H9 (cell line): ENCODE results near the gene BCAS4. TPM values are rescaled to one million over a fixed set of nuclear protein-coding genes. Genes with fewer than 3 reads are reported as not detected.

ENCODE experiments used
- DNase-seq: peaks from one replicate; pipeline ENCODE4 v3.0.0-alpha.2; 2017
- H2AFZ ChIP-seq: one replicate; pipeline ENCODE4 v1.6.1; 2013; ENCODE audit warnings: mild to moderate bottlenecking, low read length, control low read depth, moderate library complexity
- H2AK5ac ChIP-seq: 2 replicates; pipeline ENCODE4 v1.6.1; 2013; ENCODE audit warnings: low read length, control low read depth, mixed read lengths; ENCODE audit not compliant: insufficient read length
- H2BK120ac ChIP-seq: one replicate; pipeline ENCODE4 v1.6.1; 2013; ENCODE audit warnings: low read depth, mild to moderate bottlenecking, low read length, control low read depth, inconsistent platforms; ENCODE audit not compliant: poor library complexity, severe bottlenecking
- H2BK12ac ChIP-seq: 2 replicates; pipeline ENCODE4 v1.6.1; 2013; ENCODE audit warnings: low read length, control low read depth, mixed read lengths, low read depth; ENCODE audit not compliant: insufficient read length
- H2BK15ac ChIP-seq: 2 replicates; pipeline ENCODE4 v1.6.1; 2013; ENCODE audit warnings: low read depth, low read length, control low read depth
- H2BK20ac ChIP-seq: one replicate; pipeline ENCODE4 v1.6.1; 2013; ENCODE audit warnings: low read depth, mild to moderate bottlenecking, low read length, control low read depth, inconsistent platforms; ENCODE audit not compliant: poor library complexity, severe bottlenecking
- H2BK5ac ChIP-seq: 2 replicates; pipeline ENCODE4 v1.6.1; 2013; ENCODE audit warnings: low read length, control low read depth, mixed read lengths; ENCODE audit not compliant: insufficient read length
- H3K14ac ChIP-seq: 2 replicates; pipeline ENCODE4 v1.6.1; 2013; ENCODE audit warnings: low read length, control low read depth; ENCODE audit not compliant: insufficient read depth
- H3K18ac ChIP-seq: 2 replicates; pipeline ENCODE4 v1.6.1; 2013; ENCODE audit warnings: low read depth, mild to moderate bottlenecking, mixed read lengths, low read length, control low read depth; ENCODE audit not compliant: insufficient read length
- H3K23ac ChIP-seq: 2 replicates; pipeline ENCODE4 v1.6.1; 2013; ENCODE audit warnings: low read length, control low read depth, mixed read lengths, low read depth; ENCODE audit not compliant: insufficient read length
- H3K23me2 ChIP-seq: 2 replicates; pipeline ENCODE4 v1.6.1; 2013; ENCODE audit warnings: low read depth, mild to moderate bottlenecking, mixed read lengths, low read length, control low read depth; ENCODE audit not compliant: insufficient read length, poor library complexity, severe bottlenecking
- H3K27ac ChIP-seq: 2 replicates; pipeline ENCODE4 v1.5.1; 2013; ENCODE audit warnings: low read length, control low read depth, mixed read lengths, low read depth; ENCODE audit not compliant: insufficient read length
- H3K27me3 ChIP-seq: 2 replicates; pipeline ENCODE4 v1.6.1; 2013; ENCODE audit warnings: low read length, control low read depth, inconsistent platforms; ENCODE audit not compliant: insufficient read depth
- H3K4ac ChIP-seq: 2 replicates; pipeline ENCODE4 v1.6.1; 2013; ENCODE audit warnings: low read depth, mild to moderate bottlenecking, control low read depth, inconsistent platforms, low read length, moderate library complexity
- H3K4me1 ChIP-seq: 2 replicates; pipeline ENCODE4 v1.6.1; 2013; ENCODE audit warnings: low read length, control low read depth, inconsistent platforms; ENCODE audit not compliant: insufficient read depth
- H3K4me2 ChIP-seq: 2 replicates; pipeline ENCODE4 v1.6.1; 2013; ENCODE audit warnings: low read length, control low read depth, mixed read lengths; ENCODE audit not compliant: insufficient read length, insufficient read depth
- H3K56ac ChIP-seq: 2 replicates; pipeline ENCODE4 v1.6.1; 2013; ENCODE audit warnings: low read depth, mild to moderate bottlenecking, mixed read lengths, low read length, control low read depth; ENCODE audit not compliant: insufficient read length
- H3K79me1 ChIP-seq: 2 replicates; pipeline ENCODE4 v1.6.1; 2013; ENCODE audit warnings: low read depth, mild to moderate bottlenecking, moderate library complexity, low read length, control low read depth, inconsistent platforms; ENCODE audit not compliant: insufficient read depth, poor library complexity, severe bottlenecking
- H3K79me2 ChIP-seq: 2 replicates; pipeline ENCODE4 v1.6.1; 2013; ENCODE audit warnings: low read length, control low read depth, inconsistent platforms; ENCODE audit not compliant: insufficient read depth
- H3K9ac ChIP-seq: 2 replicates; pipeline ENCODE4 v1.6.1; 2013; ENCODE audit warnings: low read length, control low read depth, mixed read lengths; ENCODE audit not compliant: insufficient read length; ENCODE audit errors: extremely low read depth
- H3K9me3 ChIP-seq: one replicate; pipeline ENCODE4 v1.6.1; 2013; ENCODE audit warnings: low read depth, low read length, inconsistent platforms; ENCODE audit not compliant: control insufficient read depth
- H3T11ph ChIP-seq: one replicate; pipeline ENCODE4 v1.6.1; 2013; ENCODE audit warnings: mild to moderate bottlenecking, low read length, control low read depth, inconsistent platforms
- H4K20me1 ChIP-seq: one replicate; pipeline ENCODE4 v1.6.1; 2013; ENCODE audit not compliant: control insufficient read depth, insufficient read length, insufficient read depth
- H4K5ac ChIP-seq: 2 replicates; pipeline ENCODE4 v1.6.1; 2013; ENCODE audit warnings: low read depth, mild to moderate bottlenecking, mixed read lengths, low read length, control low read depth; ENCODE audit not compliant: insufficient read length
- H4K8ac ChIP-seq: replicated peaks from 2 replicates; pipeline ENCODE4 v1.6.1; 2013; ENCODE audit warnings: low read length, control low read depth, mixed read lengths, low read depth; ENCODE audit not compliant: insufficient read length
- H4K91ac ChIP-seq: 2 replicates; pipeline ENCODE4 v1.6.1; 2013; ENCODE audit warnings: low read depth, mild to moderate bottlenecking, moderate library complexity, mixed read lengths, low read length, control low read depth; ENCODE audit not compliant: insufficient read length
- H3K27ac Mint-ChIP-seq, 3 experiments: 2 replicates in 2 of 3; 3 replicates in 1 of 3; pipeline ENCODE4 v1.8.0; 2020 to 2021; ENCODE audit warnings: mixed read lengths in 3 of 3, mild to moderate bottlenecking in 1 of 3, moderate library complexity in 1 of 3
- H3K27me3 Mint-ChIP-seq: 2 replicates; pipeline ENCODE4 v1.8.0; 2021; ENCODE audit warnings: low read depth, mild to moderate bottlenecking, moderate library complexity, mixed read lengths
- H3K36me3 Mint-ChIP-seq, 3 experiments: 2 replicates in 2 of 3; 3 replicates in 1 of 3; pipeline ENCODE4 v1.8.0; 2020 to 2021; ENCODE audit warnings: low read depth in 3 of 3, mixed read lengths in 3 of 3; ENCODE audit not compliant: insufficient read depth in 1 of 3
- H3K4me1 Mint-ChIP-seq, 2 experiments: 2 replicates each; pipeline ENCODE4 v1.8.0; 2020; ENCODE audit warnings: mixed read lengths in 2 of 2
- H3K4me3 Mint-ChIP-seq, 2 experiments: 2 replicates in 1 of 2; 3 replicates in 1 of 2; pipeline ENCODE4 v1.8.0; 2020 to 2021; ENCODE audit warnings: mild to moderate bottlenecking in 2 of 2, mixed read lengths in 2 of 2, moderate library complexity in 1 of 2
- H3K9me3 Mint-ChIP-seq, 2 experiments: 2 replicates in 1 of 2; 3 replicates in 1 of 2; pipeline ENCODE4 v1.8.0; 2020; ENCODE audit warnings: mild to moderate bottlenecking in 2 of 2, mixed read lengths in 2 of 2, moderate library complexity in 1 of 2
- CTCF ChIP-seq: fragments of 200-600 bp; sonication (generic); conservative IDR thresholded peaks from 3 replicates; pipeline ENCODE4 v1.8.0; 2021; ENCODE audit warnings: antibody characterized with exemption, mild to moderate bottlenecking
- WGBS: extraction: QIAGEN DNeasy Blood & Tissue Kit; methylation state at CpG from one replicate; pipeline ENCODE4 v1.1.7; 2013; ENCODE audit warnings: missing lambda C conversion rate, low lambda C conversion rate, mixed read lengths; ENCODE audit not compliant: insufficient read length; ENCODE audit errors: extremely low coverage; 5-methylcytosine and 5-hydroxymethylcytosine counted together
- total RNA-seq: library from RNA; stranded (reverse); gene quantifications from 2 replicates; pipeline ENCODE4 v1.2.1, GENCODE V29; 2021

Gene BCAS4
- total RNA-seq, 1 experiment from 2014 or later = 16.9 TPM

- peak overlapping the region; percentile 46 for H3K18ac ChIP-seq
- no peak overlapping the region for H3K27ac Mint-ChIP-seq
- H3K79me1 ChIP-seq = peaks cover 3% of the 10 kb centered on the region
- H3K56ac ChIP-seq = no peak overlapping the region
- no peak overlapping the region for H4K8ac ChIP-seq
- H2AFZ ChIP-seq = no peak overlapping the region
- no peaks in the 10 kb centered on the region for H3K23me2 ChIP-seq
- H3K27me3 Mint-ChIP-seq = no peaks in the 10 kb centered on the region
- peaks cover 2% of the 10 kb centered on the region; the same call in 1 of the 2 replicates for H3K79me2 ChIP-seq
- no peak overlapping the region for H3K4ac ChIP-seq
- H3K23ac ChIP-seq = no peak overlapping the region
- no peak overlapping the region for H3K9ac ChIP-seq
- no peak overlapping the region for H2BK20ac ChIP-seq
- H2BK120ac ChIP-seq = no peak overlapping the region
- peaks cover 4 to 13% of the 10 kb centered on the region in 2 experiments for H3K4me1 Mint-ChIP-seq
- no peak overlapping the region for H3K14ac ChIP-seq
- no peak for TF ChIP-seq CTCF
- H3K27ac ChIP-seq = no peak overlapping the region
- H3K36me3 Mint-ChIP-seq = no peaks in the 10 kb centered on the region; a peak in 2 of 7 replicates
- no peak overlapping the region for H4K5ac ChIP-seq
- WGBS = no CpG with 5 or more reads among the region's 4 CpGs
- no peaks in the 10 kb centered on the region for H4K20me1 ChIP-seq
- no peak overlapping the region for H2BK15ac ChIP-seq
- H2BK12ac ChIP-seq = no peak overlapping the region
- no peak overlapping the region for H3T11ph ChIP-seq
- H2AK5ac ChIP-seq = no peak overlapping the region
- no peak for DNase-seq
- no peaks in the 10 kb centered on the region for H3K27me3 ChIP-seq
- H3K4me2 ChIP-seq = no peak overlapping the region
- H2BK5ac ChIP-seq = no peak overlapping the region
- H3K4me3 Mint-ChIP-seq = no peak overlapping the region
- no peak overlapping the region for H4K91ac ChIP-seq
- H3K4me1 ChIP-seq = no peaks in the 10 kb centered on the region
- no peaks in the 10 kb centered on the region for H3K9me3 ChIP-seq
- peaks cover 0 to 5% of the 10 kb centered on the region in 2 experiments; a peak in 1 of 5 replicates for H3K9me3 Mint-ChIP-seq
Observed at GRCh38 chr20:50810063-50810462, 15.2 kb downstream of the BCAS4 start.
